GM19372 (cell line): ENCODE measurements around the gene TBC1D1.
A peak's percentile ranks its signal among the peaks of the same experiment; 100 is the strongest.

ENCODE experiments used
- ATAC-seq: cut with Tn5 transposase; IDR thresholded peaks from one replicate; pipeline ENCODE4 v1.9.1; 2021; ENCODE audit warnings: mild to moderate bottlenecking, low read depth, moderate library complexity; ENCODE audit not compliant: unreplicated experiment

The TBC1D1 gene

GRCh38 chr4:38179690-38180377, 288.9 kb downstream of the TBC1D1 start:
- ATAC-seq, result peak; percentile 54

GRCh38 chr4:38180456-38180855, 289.6 kb downstream of the TBC1D1 start:
- ATAC-seq, result no peak

GRCh38 chr4:38181286-38181685, 290.4 kb downstream of the TBC1D1 start:
- ATAC-seq, result no peak

- no peak for ATAC-seq
Measured at GRCh38 chr4:38182334-38182998, 291.6 kb downstream of the TBC1D1 start.

- ATAC-seq, result no peak
Measured at GRCh38 chr4:38184404-38184803, 293.5 kb downstream of the TBC1D1 start.

GRCh38 chr4:38185406-38186144, 294.7 kb downstream of the TBC1D1 start:
- no peak for ATAC-seq

GRCh38 chr4:38188136-38188535, 297.3 kb downstream of the TBC1D1 start:
- ATAC-seq, result no peak

- no peak for ATAC-seq
Measured at GRCh38 chr4:38188631-38189101, 297.8 kb downstream of the TBC1D1 start.
